Middle frontal gyrus (tissue), 1 donor: ENCODE data around the gene PHF1.
"Not testable (repeated sequence)": the region's sequence is repeated elsewhere in the genome, so short reads cannot be mapped to it uniquely, and the experiment has no call there.

ENCODE experiments used
- DNase-seq: peaks from one replicate; pipeline ENCODE4 v3.0.0-alpha.2; 2015; ENCODE audit warnings: low spot score; ENCODE audit errors: extremely low spot score

The PHF1 gene

GRCh38 chr6:33410711-33411631 lies at the start of gene PHF1:
Gene PHF1, plus strand, starts transcription at chr6:33411014. Its CDS starts 1,250 bp downstream, at chr6:33412264.
- DNase-seq = no peak

- DNase-seq = not testable (repeated sequence)
Measured at GRCh38 chr6:33363486-33363885, 47.3 kb upstream of the PHF1 start.

GRCh38 chr6:33364475-33365205 lies 46.2 kb upstream of the PHF1 start:
- DNase-seq = not testable (repeated sequence)

GRCh38 chr6:33365206-33365971 lies 45.4 kb upstream of the PHF1 start:
- not testable (repeated sequence) for DNase-seq

- DNase-seq = no peak
Measured at GRCh38 chr6:33367009-33367714, 43.7 kb upstream of the PHF1 start.

GRCh38 chr6:33367715-33368025 lies 43.1 kb upstream of the PHF1 start:
- not testable (repeated sequence) for DNase-seq

GRCh38 chr6:33371901-33372300 lies 38.9 kb upstream of the PHF1 start:
- DNase-seq = not testable (repeated sequence)

- no peak for DNase-seq
Measured at GRCh38 chr6:33372526-33373123, 38.2 kb upstream of the PHF1 start.

GRCh38 chr6:33373960-33374910 lies 36.6 kb upstream of the PHF1 start:
- no peak for DNase-seq

- no peak for DNase-seq
Measured at GRCh38 chr6:33375143-33375671, 35.6 kb upstream of the PHF1 start.

GRCh38 chr6:33377171-33377570 lies 33.6 kb upstream of the PHF1 start:
- DNase-seq = no peak

GRCh38 chr6:33379184-33379583 lies 31.6 kb upstream of the PHF1 start:
- DNase-seq = not testable (repeated sequence)

- DNase-seq = no peak
Measured at GRCh38 chr6:33380272-33380981, 30.4 kb upstream of the PHF1 start.

- DNase-seq = no peak
Measured at GRCh38 chr6:33383427-33384185, 27.2 kb upstream of the PHF1 start.

GRCh38 chr6:33384581-33385020 lies 26.2 kb upstream of the PHF1 start:
- DNase-seq = peak; percentile 15

- DNase-seq = no peak
Measured at GRCh38 chr6:33390173-33390572, 20.6 kb upstream of the PHF1 start.

- no peak for DNase-seq
Measured at GRCh38 chr6:33390767-33391277, 20.0 kb upstream of the PHF1 start.
